ENCODE measurements around the gene TECPR2. TPM values are rescaled to one million over a fixed set of nuclear protein-coding genes. Genes with fewer than 3 reads are reported as not detected.
A peak's percentile ranks its signal among the peaks of the same experiment; 100 is the strongest.

TECPR2 gene
- total and polyA plus RNA-seq, 2 of the 13 experiments (the other 11 are each of a cell fraction or from before 2014, with no cell fraction given) = 3.5 to 5.7 TPM

- TF ChIP-seq, protein P1, sequence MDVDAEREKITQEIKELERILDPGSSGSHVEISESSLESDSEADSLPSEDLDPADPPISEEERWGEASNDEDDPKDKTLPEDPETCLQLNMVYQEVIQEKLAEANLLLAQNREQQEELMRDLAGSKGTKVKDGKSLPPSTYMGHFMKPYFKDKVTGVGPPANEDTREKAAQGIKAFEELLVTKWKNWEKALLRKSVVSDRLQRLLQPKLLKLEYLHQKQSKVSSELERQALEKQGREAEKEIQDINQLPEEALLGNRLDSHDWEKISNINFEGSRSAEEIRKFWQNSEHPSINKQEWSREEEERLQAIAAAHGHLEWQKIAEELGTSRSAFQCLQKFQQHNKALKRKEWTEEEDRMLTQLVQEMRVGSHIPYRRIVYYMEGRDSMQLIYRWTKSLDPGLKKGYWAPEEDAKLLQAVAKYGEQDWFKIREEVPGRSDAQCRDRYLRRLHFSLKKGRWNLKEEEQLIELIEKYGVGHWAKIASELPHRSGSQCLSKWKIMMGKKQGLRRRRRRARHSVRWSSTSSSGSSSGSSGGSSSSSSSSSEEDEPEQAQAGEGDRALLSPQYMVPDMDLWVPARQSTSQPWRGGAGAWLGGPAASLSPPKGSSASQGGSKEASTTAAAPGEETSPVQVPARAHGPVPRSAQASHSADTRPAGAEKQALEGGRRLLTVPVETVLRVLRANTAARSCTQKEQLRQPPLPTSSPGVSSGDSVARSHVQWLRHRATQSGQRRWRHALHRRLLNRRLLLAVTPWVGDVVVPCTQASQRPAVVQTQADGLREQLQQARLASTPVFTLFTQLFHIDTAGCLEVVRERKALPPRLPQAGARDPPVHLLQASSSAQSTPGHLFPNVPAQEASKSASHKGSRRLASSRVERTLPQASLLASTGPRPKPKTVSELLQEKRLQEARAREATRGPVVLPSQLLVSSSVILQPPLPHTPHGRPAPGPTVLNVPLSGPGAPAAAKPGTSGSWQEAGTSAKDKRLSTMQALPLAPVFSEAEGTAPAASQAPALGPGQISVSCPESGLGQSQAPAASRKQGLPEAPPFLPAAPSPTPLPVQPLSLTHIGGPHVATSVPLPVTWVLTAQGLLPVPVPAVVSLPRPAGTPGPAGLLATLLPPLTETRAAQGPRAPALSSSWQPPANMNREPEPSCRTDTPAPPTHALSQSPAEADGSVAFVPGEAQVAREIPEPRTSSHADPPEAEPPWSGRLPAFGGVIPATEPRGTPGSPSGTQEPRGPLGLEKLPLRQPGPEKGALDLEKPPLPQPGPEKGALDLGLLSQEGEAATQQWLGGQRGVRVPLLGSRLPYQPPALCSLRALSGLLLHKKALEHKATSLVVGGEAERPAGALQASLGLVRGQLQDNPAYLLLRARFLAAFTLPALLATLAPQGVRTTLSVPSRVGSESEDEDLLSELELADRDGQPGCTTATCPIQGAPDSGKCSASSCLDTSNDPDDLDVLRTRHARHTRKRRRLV (CRISPR knock-in tag; IDR thresholded peaks at IDR 0.05) = no peak
- TF ChIP-seq, protein P2, sequence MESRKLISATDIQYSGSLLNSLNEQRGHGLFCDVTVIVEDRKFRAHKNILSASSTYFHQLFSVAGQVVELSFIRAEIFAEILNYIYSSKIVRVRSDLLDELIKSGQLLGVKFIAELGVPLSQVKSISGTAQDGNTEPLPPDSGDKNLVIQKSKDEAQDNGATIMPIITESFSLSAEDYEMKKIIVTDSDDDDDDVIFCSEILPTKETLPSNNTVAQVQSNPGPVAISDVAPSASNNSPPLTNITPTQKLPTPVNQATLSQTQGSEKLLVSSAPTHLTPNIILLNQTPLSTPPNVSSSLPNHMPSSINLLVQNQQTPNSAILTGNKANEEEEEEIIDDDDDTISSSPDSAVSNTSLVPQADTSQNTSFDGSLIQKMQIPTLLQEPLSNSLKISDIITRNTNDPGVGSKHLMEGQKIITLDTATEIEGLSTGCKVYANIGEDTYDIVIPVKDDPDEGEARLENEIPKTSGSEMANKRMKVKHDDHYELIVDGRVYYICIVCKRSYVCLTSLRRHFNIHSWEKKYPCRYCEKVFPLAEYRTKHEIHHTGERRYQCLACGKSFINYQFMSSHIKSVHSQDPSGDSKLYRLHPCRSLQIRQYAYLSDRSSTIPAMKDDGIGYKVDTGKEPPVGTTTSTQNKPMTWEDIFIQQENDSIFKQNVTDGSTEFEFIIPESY (CRISPR knock-in tag; IDR thresholded peaks at IDR 0.05) = no peak
- TF ChIP-seq MBNL3 (CRISPR knock-in tag; conservative IDR thresholded peaks at IDR 0.05) (no peak), ZFY (CRISPR knock-in tag; IDR thresholded peaks at IDR 0.05) (no peak; the same call in 1 of the 2 replicates), CENPT (CRISPR knock-in tag; IDR thresholded peaks at IDR 0.05; ENCODE audit: low read depth) (no peak), GTF3A (CRISPR knock-in tag; conservative IDR thresholded peaks at IDR 0.05) (0 out of 2 replicates have a peak, but pooled peaks have one; percentile 55), CEBPG (CRISPR knock-in tag; IDR thresholded peaks at IDR 0.05) (peak; percentile 29; the same call in 1 of the 2 replicates), RORA (CRISPR knock-in tag; IDR thresholded peaks at IDR 0.05) (no peak), ATF5 (CRISPR knock-in tag; IDR thresholded peaks at IDR 0.05; ENCODE audit: low read depth) (no peak), EZH2 (conservative IDR thresholded peaks at IDR 0.05; ENCODE audit: low read depth, low read length) (no peak), RBFOX2 (IDR thresholded peaks at IDR 0.05; ENCODE audit: low read depth, low read length) (peak; percentile 64), NFYB (CRISPR knock-in tag; IDR thresholded peaks at IDR 0.05) (peak; percentile 73), ZNF343 (CRISPR knock-in tag; IDR thresholded peaks at IDR 0.05) (no peak), FOXA1 (IDR thresholded peaks at IDR 0.05) (no peak), FOXA1 (CRISPR knock-in tag; IDR thresholded peaks at IDR 0.05) (no peak), YY1 (IDR thresholded peaks at IDR 0.05; ENCODE audit: insufficient read depth, insufficient replicate concordance, low read depth, low read length) (peak; percentile 64), IKZF4 (CRISPR knock-in tag; IDR thresholded peaks at IDR 0.05; ENCODE audit: borderline replicate concordance, low read depth, not compliant biosample characterization) (peak; percentile 37), ZNF205 (CRISPR knock-in tag; IDR thresholded peaks at IDR 0.05) (no peak), ZNF124 (CRISPR knock-in tag; IDR thresholded peaks at IDR 0.05) (peak; percentile 46; the same call in 1 of the 2 replicates)
- TF ChIP-seq, protein P3, sequence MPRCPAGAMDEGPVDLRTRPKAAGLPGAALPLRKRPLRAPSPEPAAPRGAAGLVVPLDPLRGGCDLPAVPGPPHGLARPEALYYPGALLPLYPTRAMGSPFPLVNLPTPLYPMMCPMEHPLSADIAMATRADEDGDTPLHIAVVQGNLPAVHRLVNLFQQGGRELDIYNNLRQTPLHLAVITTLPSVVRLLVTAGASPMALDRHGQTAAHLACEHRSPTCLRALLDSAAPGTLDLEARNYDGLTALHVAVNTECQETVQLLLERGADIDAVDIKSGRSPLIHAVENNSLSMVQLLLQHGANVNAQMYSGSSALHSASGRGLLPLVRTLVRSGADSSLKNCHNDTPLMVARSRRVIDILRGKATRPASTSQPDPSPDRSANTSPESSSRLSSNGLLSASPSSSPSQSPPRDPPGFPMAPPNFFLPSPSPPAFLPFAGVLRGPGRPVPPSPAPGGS (CRISPR knock-in tag; IDR thresholded peaks at IDR 0.05) = peak; percentile 69
- TF ChIP-seq, protein P4, sequence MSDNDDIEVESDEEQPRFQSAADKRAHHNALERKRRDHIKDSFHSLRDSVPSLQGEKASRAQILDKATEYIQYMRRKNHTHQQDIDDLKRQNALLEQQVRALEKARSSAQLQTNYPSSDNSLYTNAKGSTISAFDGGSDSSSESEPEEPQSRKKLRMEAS (IDR thresholded peaks at IDR 0.05) = peak; percentile 16; the same call in 1 of the 2 replicates
Observed at GRCh38 chr14:102509746-102510615, 147.2 kb downstream of the TECPR2 start, which contains the start of gene ANKRD9 (continued).
